ENCODE data around the gene ASRGL1.

The ASRGL1 gene

GRCh38 chr11:62431171-62431901 is 94.1 kb downstream of the ASRGL1 start:
- H3K4me2 ChIP-seq (ENCODE audit: low read depth, low read length) = no peak overlapping the region
- no peaks in the 10 kb centered on the region for H3K36me3 ChIP-seq (replicated peaks; ENCODE audit: insufficient read depth, low read length)
- H2AFZ ChIP-seq (ENCODE audit: low read length) = no peak overlapping the region
- H4K20me1 ChIP-seq (ENCODE audit: insufficient read depth, low read length) = no peaks in the 10 kb centered on the region
- H3K9ac ChIP-seq (ENCODE audit: low read length) = no peak overlapping the region
- no peak for DNase-seq
- peaks cover 4% of the 10 kb centered on the region; the same call in 1 of the 2 replicates for H3F3A ChIP-seq (ENCODE audit: insufficient read depth, low read length)
- H3K27me3 ChIP-seq (replicated peaks; ENCODE audit: insufficient read depth, low read length) = no peaks in the 10 kb centered on the region
- H3K27ac ChIP-seq (ENCODE audit: low read length) = no peak overlapping the region
- H3K9me3 ChIP-seq (replicated peaks; ENCODE audit: insufficient read depth, low read length) = no peaks in the 10 kb centered on the region
- TF ChIP-seq EZH2phosphoT487 (IDR thresholded peaks at IDR 0.05; ENCODE audit: low read length) (no peak), EZH2 (optimal IDR thresholded peaks at IDR 0.05; ENCODE audit: low read depth, low read length) (no peak), CTCF (IDR thresholded peaks at IDR 0.05; ENCODE audit: low read length) (no peak)
- H3K4me3 ChIP-seq (ENCODE audit: low read length) = no peak overlapping the region
- H3K4me1 ChIP-seq (ENCODE audit: low read length) = peaks cover 10% of the 10 kb centered on the region; the same call in 1 of the 2 replicates
- H3K9me2 ChIP-seq (replicated peaks; ENCODE audit: insufficient read depth, low read length) = no peaks in the 10 kb centered on the region
- H3K79me2 ChIP-seq (ENCODE audit: low read length) = no peaks in the 10 kb centered on the region

DNA sequence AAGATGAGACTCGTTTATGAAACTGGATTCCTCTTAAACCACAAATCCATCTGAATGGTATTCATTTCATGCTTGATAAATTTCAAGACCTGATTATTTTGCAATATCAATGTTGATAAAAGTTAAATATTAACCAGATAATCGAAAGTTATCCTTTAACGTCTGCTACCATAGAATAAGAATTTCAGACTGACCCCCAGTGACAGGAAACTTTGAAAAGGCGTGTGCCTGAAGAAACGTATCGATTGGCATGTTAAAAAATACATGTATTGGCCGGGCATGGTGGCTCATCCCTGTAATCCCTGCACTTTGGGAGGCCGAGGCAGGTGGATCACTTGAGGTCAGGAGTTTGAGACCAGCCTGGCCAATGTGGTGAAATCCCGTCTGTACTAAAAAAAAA is 95.4 kb downstream of the ASRGL1 start:
- Histone ChIP-seq H3K4me3 (ENCODE audit: low read length) (no peak overlapping the region), H3K9ac (ENCODE audit: low read length) (no peak overlapping the region), H3F3A (ENCODE audit: insufficient read depth, low read length) (peaks cover 4% of the 10 kb centered on the region; the same call in 1 of the 2 replicates), H4K20me1 (ENCODE audit: insufficient read depth, low read length) (no peaks in the 10 kb centered on the region), H3K79me2 (ENCODE audit: low read length) (no peaks in the 10 kb centered on the region), H3K36me3 (replicated peaks; ENCODE audit: insufficient read depth, low read length) (no peaks in the 10 kb centered on the region), H3K4me1 (ENCODE audit: low read length) (peaks cover 7% of the 10 kb centered on the region; the same call in 1 of the 2 replicates), H3K27me3 (replicated peaks; ENCODE audit: insufficient read depth, low read length) (no peaks in the 10 kb centered on the region), H2AFZ (ENCODE audit: low read length) (no peak overlapping the region), H3K4me2 (ENCODE audit: low read depth, low read length) (no peak overlapping the region), H3K9me2 (replicated peaks; ENCODE audit: insufficient read depth, low read length) (no peaks in the 10 kb centered on the region), H3K9me3 (replicated peaks; ENCODE audit: insufficient read depth, low read length) (no peaks in the 10 kb centered on the region), H3K27ac (ENCODE audit: low read length) (no peak overlapping the region)
- TF ChIP-seq EZH2 (optimal IDR thresholded peaks at IDR 0.05; ENCODE audit: low read depth, low read length) (no peak), EZH2phosphoT487 (IDR thresholded peaks at IDR 0.05; ENCODE audit: low read length) (no peak), CTCF (IDR thresholded peaks at IDR 0.05; ENCODE audit: low read length) (no peak)
- DNase-seq = no peak

DNA sequence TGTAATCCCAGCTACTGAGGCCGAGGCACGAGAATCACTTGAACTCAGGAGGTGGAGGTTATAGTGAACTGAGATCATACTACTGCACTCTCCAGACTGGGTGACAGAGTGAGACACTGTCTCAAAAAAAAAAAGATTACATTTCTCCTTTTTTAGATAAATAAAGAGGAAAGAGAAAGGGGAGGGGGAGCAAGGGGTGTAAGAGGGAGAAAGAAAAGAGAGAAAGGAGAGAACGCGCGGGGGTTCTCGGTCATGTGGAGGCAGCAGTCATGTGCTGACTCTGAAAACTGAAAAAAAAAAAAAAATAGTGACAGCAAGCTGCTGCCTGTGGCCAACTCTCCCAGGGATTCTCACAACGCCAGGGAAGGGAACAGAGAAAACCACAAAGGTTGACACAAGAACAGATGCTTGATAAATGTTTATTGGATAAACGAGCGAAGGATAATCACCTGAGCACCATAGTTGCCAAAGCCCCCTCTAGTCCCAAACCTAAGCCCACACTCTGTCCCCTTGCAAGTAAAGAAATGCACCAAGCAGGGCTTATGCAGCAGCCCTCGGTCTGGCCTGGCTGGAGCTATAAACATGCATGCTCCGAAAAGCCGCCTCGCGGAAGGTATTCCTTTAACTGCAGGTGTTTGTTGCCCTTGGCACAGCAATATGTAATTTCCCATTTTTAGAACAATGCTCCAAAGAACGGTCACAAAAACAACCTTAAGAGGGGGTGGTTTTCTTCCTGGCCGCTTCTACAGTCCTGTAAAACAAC is 96.1 kb downstream of the ASRGL1 start:
- TF ChIP-seq EZH2phosphoT487 (IDR thresholded peaks at IDR 0.05; ENCODE audit: low read length) = no peak
- TF ChIP-seq EZH2 (optimal IDR thresholded peaks at IDR 0.05; ENCODE audit: low read depth, low read length) = no peak
- TF ChIP-seq CTCF (IDR thresholded peaks at IDR 0.05; ENCODE audit: low read length) = no peak
- H3K27ac ChIP-seq (ENCODE audit: low read length) = no peak overlapping the region
- H3K4me2 ChIP-seq (ENCODE audit: low read depth, low read length) = no peak overlapping the region
- H3K9me2 ChIP-seq (replicated peaks; ENCODE audit: insufficient read depth, low read length) = no peaks in the 10 kb centered on the region
- no peaks in the 10 kb centered on the region for H3K9me3 ChIP-seq (replicated peaks; ENCODE audit: insufficient read depth, low read length)
- no peak for DNase-seq
- no peak overlapping the region for H3K9ac ChIP-seq (ENCODE audit: low read length)
- H2AFZ ChIP-seq (ENCODE audit: low read length) = no peak overlapping the region
- no peaks in the 10 kb centered on the region for H3K27me3 ChIP-seq (replicated peaks; ENCODE audit: insufficient read depth, low read length)
- no peak overlapping the region for H3K4me3 ChIP-seq (ENCODE audit: low read length)
- H3K79me2 ChIP-seq (ENCODE audit: low read length) = no peaks in the 10 kb centered on the region
- peaks cover 4% of the 10 kb centered on the region; the same call in 1 of the 2 replicates for H3F3A ChIP-seq (ENCODE audit: insufficient read depth, low read length)
- H3K36me3 ChIP-seq (replicated peaks; ENCODE audit: insufficient read depth, low read length) = no peaks in the 10 kb centered on the region
- H4K20me1 ChIP-seq (ENCODE audit: insufficient read depth, low read length) = no peaks in the 10 kb centered on the region
- 0 out of 2 replicates have a peak, but pooled peaks cover 4% of the 10 kb centered on the region for H3K4me1 ChIP-seq (ENCODE audit: low read length)

Measured in MM.1S (cell line).